ENCODE results near the gene SLC12A9.
"Not testable (repeated sequence)": the region's sequence is repeated elsewhere in the genome, so short reads cannot be mapped to it uniquely, and the experiment has no call there.

Gene SLC12A9

DNA sequence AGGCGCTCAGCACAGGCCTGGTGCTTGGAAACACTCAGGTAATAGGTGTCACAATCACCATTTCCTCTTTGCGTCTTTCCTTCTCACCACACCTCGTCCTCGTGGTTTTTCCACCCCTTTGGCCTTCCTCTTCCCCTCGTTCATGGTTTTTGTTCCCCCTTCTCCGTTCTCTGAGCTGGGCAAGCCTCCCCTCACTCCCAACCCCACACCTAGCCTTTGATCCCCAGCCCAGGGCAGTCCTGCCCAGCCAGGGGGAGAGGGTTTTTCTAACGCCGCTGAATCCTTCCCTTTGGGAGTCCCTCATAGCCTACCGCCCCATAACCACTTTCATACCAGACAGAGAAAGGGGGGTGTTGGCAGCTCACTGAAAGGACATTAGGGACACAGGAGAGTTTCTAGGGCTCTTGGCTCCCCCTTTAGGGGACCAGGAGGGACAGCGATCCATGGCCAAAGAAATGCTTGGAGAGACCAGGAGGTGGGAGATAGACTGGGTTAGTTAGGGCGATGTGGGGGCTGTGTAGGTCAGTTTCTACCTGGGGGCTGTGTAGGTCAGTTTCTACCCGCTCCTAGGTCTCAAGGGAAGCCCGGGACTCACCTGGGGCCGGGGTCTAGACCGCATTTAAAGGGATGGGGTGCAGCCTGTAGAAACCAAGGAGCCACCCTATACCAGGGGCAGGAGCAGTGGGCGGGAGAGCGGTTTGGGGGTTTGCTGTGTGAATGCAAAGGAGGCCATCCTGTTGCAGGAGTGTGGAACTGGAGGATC lies 26.6 kb upstream of the SLC12A9 start:
- DNase-seq, result no peak

DNA sequence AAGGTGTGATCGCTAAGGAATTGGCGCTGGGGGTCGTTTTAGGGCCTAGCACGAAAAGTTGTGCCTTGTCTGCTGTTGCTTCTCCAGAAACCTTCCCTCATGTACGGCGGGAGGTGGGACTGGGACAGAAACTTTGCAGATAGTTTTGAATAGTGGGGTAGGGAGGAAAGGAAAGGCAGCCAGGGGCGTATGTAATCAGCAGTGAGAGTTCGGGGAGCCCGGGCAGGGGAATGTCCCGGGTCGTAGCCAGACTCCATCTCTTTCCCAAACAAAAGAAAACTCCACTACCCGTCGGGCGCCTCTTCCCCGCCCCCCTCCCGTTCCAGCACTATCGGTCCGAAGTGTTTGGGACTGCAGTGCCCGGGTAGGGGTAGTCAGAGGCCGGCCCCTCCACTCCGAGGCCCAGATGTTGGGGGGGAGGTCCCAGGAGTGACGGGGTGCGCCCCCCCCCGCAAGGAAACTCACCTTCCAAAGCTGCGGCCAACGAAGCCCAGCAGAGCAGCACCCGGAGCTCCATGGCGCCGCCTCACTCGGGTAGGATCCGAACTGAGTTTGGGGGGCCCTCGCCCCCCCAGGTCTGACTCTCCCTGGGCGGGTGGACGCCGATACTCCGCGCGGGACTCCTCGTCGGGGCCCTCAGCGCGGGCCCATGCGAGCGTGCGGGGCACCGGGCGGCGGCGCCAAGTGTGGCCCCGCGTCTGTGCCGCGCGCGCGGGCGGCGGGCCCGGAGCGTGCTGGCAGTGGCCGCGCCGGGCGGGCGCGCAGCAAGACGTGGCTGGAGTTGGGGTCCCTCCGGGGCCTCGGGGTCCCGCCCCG lies 25.8 kb upstream of the SLC12A9 start:
- no peak for DNase-seq

DNA sequence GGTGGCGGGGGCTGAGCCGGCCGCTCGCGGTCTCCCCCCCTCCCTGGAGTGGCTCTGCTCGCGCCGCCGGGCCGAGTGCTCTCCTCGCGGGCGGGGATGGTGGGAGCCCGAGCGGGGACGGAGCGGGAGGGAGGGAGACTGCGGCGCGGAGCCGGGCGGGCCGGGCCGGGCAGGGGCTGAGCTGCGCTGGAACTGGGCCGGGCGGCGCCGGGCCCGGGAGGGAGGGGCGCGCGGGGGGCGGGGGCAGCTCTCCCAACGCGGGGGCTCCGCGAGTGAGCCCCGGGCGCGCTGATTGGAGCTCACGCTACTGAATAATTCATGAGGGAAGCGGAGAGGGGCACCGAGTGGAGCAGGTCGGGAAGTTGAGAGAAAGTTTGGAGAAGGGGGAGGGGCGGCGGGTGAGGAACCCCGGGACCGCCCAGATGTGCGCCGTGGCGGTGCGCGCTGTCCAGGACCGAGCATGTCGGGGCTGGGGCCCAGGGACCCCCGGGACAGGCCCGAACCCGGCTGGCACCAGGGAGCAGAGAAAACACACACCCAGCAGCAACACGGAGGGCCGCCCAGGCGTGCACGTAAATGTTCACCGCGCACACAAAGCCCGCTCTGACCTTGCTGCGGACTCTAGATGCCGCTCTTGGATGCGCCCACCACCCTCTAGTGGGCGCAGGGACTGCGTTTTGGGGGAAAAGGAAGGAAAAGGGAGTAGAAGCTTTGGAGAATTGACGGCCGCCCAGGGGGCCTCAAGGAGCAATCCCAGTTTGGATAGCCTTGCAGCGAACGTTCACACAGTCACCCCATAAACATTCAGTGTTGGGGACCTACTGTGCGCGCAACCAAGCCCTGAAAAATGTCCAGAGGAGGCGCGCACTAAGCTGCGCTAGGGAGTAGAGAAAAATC lies 24.9 kb upstream of the SLC12A9 start, which contains the start of gene EPHB4:
Gene EPHB4, minus strand, starts transcription at position 194 of the 897 bp plus-strand sequence. CDS start 493 bp downstream, outside the sequence.
- no peak for DNase-seq

DNA sequence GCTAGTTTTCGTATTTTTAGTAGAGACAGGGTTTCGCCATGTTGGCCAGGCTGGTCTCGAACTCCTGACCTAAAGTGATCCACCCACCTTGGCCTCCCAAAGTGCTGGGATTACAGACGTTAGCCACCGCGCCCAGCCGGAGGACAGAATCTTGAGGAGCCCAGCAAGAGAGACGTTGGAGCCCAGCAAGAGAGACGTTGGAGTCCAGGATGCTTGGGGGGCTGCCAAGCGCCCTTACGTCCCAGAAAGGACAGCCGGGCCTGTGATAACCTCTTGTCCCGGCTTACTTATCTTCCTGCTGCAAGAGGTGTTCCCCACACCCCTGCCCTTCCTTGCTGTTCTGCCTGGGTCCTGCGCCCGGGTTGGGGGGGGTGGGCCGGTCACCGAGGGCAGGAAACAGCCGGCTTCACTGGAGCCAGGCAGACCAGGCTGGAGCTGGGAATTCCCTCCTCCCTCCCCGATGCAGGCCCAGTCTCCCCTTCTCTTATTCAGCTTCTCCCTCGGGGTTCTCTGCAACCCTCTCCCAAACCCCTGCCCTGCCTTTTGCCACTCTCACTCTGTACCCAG lies 23.3 kb upstream of the SLC12A9 start:
- DNase-seq, result no peak

DNA sequence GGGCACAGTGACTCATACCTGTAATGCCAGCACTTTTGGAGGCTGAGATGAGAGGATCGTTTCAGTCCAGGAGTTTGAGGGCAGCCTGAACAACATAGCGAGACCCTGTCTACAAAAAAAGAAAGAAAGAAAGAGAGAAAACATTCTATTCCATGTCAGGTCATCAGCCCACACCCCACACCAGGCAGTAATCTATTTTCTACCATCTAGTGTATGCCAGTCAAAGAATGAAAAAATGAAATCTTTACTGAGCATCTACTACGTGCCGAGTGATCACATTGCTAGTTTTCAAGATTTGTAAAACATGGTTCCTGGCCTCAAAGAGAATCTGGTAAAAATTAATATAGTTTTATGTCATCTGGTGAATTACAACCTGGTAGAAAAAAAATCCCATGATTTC lies 22.1 kb upstream of the SLC12A9 start:
- no peak for DNase-seq

DNA sequence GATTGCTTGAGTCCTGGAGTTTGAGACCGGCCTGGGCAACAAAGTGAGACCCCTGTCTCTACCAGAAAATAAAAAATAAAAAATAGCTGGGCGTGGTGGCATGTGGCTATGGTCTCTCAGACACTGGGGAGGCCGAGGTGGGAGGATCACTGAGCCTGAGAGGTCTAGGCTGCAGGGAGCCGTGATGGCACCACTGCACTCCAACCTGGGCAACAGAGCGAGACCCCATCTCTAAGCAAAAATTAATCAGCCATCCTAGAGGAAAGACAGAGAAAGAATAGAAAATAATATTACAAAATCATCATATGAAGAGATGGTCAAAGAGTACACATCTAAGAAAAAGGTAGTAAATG lies 20.3 kb upstream of the SLC12A9 start:
- no peak for DNase-seq

DNA sequence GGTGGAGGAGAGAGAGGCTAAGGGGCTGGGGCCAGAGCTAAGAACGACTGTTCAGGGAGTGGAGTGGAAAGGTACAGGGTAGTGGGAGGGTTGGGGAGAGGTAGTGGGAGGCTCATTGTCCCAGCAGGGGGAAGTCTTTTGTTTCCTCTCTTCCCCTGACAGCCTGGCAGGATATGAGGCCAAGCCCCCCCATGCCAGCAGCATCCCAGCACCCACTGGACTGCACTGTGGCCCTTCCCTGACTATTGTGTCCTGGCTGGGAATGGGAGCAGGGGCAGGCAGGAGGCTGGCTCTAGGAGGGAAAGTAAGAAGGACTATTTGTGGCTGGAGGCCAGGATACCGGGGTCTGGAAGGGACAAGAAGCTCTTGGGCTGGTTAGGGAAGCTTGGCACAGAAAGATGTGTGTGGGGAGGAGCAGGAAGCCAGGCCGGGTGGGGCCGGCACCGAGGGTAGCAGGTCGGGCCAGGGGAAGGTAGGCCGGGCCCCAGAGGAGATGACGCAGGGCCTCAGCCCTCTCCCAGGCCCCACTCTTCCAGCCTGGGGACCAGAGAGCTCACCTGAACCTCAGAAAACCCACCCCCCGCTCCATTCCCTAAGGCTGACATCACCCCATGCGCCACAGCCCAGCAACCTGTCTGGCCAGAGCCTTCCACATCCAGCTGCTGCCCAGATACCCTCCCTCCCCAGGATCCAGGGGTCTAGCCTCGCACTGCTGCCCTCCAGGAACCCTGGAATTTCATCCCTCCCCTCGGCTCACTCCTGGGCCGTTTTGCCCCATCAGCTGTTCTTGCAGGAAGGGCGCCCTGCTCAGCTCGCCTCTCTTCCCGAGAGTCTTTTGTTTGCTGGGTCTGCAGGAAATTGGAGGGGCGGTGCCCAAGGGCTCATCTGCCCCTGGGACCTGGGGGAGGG lies 16.4 kb upstream of the SLC12A9 start:
- no peak for DNase-seq

DNA sequence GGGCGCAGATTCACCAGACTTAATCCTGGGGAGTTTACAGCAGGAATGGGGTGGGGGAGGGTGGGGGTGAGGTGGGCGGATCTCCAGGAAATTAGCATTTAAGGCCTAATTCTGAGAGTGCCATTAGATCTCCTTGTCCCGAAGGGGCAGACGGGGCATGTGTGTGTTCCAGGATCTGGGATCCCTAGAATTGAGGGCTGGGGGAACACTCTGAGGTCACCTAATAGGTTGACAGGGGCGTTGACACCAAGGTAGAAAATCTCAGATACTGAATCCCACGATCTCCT lies 15.8 kb upstream of the SLC12A9 start:
- DNase-seq, result no peak

DNA sequence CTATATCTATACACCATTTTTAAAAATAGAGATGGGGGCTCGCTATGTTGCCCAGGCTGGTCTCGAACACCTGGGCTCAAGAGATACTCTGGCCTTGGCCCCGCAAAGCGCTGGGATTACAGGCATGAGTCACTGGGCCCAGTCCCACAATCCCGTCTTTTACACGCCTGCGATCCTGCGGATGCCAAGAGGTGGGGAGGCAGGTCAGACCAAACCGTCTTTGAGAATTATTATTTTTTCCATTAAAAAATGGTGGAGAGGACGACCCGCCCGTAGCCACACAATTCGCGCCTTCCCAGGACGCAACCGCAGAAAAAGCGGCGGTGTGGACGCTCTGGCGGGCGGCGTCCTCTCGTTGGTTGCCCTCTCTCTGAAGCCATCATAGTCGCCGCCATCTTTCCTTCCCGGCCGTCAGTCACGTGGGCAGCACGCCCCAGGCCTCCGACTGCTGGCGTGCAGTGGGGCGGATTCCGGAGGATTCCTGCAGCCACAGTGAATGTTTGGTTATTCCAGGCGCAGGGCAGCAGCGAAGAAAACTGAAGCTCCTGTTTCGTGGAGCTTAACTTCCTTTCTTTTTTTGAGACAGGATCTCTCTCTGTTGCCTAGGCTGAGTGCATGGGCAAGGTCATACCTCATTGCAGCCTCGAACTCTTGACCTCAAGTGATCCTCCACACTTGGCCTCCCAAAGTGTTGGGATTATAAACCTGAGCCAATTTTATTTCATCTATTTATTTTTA lies 15.2 kb upstream of the SLC12A9 start:
- DNase-seq, result peak; percentile 67

DNA sequence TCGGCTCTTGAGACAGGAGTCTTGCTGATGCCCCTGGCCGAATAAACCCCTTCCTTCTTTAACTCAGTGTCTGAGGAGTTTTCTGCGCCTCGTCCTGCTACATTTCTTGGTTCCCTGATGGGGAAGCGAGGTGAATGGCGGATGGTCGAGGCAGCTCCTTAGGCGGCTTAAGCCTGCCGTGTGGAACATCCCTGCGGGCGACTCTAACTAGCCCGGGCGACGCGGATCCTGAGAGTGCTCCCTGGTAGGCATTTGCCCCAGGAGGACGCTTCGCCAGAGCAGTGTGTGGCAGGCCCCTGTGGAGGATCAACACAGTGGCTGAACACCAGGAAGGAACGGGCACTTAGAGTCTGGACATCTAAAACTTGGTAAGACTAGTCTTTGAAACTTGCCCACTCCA lies 13.2 kb upstream of the SLC12A9 start:
- DNase-seq, result no peak

DNA sequence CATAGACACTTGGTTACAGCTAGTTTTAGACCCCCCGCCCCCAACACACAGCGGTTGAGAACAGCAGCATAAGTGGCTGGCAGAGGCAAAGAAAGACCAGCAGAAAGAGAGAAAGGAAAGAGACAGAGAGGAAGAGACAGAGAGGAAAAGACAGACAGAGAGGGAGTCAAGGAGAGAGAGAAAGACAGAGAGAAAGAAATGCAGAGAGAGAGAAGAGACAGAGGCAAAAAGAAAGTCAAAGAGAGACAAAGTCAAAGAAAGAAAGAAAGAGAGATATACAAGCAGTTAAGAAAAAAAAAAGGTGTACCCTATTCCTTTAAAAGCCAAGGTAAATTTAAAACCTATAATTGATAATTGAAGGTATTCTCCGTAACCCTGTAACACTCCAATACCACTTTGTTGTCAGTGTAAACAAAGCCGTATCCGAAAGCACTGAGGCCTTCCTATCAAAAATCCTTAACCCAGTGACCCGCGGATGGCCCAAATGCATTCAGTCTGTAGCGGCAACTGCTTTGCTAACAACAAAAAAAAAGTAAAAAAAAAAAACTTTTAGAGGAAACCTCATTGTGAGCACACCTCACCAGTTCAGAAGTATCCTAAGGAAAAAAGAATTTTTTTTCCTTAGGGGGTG lies 11.9 kb upstream of the SLC12A9 start:
- DNase-seq, result no peak

DNA sequence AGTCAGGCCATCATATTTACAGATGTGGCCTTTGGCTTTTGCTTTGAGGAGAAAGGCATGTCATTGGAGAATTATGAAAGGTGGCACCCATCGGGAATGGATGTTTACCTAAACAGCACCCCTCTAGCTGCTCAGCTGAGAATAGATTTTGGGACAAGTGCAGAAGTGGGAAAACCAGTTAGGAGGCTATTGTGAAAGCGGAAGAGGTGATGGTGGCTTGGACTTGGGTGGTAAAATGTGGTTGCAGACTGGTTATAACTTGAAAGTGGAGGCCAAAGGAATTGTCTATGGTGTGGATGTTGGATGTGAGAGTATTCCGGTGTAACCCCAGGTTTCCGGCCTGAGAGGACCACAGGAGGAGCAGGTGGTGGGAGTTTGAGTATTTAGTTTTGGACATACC lies 5.2 kb upstream of the SLC12A9 start:
- no peak for DNase-seq

DNA sequence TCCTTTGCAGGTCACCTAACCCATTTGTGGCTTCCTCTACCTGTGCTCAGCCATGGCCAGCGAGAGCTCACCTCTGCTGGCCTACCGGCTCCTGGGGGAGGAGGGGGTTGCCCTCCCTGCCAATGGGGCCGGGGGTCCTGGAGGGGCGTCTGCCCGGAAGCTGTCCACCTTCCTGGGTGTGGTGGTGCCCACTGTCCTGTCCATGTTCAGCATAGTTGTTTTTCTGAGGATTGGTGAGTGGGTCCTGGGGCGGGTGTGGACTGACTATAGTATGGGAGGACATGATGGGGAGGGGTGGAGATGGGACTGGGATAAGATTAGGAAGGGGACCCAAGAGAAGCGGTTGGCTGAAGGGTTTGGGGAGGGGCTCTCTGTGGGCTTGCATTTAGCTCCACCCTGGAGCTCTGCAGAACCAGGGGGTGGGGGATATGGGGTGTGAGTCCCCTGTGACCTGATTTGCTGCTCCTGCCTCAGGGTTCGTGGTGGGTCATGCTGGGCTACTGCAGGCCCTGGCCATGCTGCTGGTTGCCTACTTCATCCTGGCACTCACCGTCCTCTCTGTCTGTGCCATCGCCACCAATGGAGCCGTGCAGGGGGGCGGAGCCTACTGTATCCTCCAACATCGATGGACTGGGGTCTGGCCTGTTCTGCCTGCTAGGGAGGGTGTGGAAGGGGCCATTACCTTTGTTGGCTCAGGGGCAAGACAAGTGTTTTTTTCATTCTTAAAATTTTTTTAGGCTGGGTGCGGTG lies 1.8 kb downstream of the SLC12A9 start:
- DNase-seq, result no peak

DNA sequence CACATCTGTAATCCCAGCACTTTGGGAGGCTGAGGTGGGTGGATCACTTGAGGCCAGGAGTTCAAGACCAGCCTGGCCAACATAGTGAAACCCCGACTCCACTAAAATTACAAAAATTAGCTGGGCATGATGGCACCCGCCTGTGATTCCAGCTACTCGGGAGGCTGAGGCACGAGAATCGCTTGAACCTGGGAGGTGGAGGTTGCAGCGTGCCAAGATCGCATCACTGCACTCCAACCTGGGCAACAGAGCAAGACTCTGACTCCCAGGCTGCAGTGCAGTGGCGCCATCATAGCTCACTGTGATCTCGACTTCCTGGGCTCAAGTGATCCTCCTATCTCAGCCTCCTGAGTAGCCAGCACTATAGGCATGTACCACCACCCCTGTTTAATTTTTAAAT lies 2.4 kb downstream of the SLC12A9 start:
- DNase-seq, result not testable (repeated sequence)

DNA sequence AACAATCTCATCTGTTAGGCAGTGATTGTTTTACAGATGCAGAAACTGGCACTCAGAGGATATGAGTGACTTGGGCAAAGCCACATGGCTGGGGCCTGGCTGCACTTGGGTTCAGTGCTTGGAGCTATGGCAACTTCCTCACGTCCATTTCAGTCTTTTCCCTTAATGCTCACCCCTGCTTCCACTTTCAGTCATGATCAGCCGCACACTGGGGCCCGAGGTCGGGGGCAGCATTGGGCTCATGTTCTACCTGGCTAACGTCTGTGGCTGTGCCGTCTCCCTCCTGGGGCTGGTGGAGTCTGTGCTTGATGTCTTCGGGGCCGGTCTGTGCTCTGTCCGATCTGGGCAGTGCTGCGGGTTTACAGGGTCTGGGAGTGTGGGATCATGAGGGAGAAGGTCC lies 3.0 kb downstream of the SLC12A9 start:
- DNase-seq, result no peak

DNA sequence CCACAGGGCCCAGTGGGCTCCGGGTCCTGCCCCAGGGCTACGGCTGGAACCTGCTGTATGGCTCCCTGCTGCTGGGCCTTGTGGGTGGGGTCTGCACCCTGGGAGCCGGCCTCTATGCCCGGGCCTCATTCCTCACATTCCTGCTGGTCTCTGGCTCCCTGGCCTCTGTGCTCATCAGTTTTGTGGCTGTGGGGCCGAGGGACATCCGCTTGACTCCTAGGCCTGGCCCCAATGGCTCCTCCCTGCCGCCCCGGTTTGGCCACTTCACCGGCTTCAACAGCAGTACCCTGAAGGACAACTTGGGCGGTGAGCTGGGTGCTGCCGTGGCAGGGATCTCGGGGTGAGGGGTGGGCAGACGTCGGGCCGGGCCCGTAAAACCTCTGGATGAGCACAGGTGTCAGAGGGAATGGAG lies 4.4 kb downstream of the SLC12A9 start:
- DNase-seq, result no peak

DNA sequence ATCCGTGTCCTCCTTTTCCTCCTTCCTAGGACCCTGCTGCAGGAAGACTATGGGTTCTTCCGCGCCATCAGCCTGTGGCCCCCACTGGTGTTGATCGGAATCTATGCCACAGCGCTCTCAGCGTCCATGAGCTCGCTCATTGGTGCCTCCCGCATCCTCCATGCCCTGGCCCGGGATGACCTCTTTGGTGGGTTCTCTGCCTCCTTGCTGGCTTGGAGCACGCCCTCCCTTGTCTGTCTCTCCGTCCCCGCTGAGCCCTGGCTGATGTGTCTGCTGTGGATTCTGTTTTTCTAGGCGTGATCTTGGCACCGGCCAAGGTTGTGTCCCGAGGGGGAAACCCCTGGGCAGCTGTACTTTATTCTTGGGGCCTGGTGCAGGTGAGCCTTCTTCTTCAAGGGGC lies 7.3 kb downstream of the SLC12A9 start:
- no peak for DNase-seq

DNA sequence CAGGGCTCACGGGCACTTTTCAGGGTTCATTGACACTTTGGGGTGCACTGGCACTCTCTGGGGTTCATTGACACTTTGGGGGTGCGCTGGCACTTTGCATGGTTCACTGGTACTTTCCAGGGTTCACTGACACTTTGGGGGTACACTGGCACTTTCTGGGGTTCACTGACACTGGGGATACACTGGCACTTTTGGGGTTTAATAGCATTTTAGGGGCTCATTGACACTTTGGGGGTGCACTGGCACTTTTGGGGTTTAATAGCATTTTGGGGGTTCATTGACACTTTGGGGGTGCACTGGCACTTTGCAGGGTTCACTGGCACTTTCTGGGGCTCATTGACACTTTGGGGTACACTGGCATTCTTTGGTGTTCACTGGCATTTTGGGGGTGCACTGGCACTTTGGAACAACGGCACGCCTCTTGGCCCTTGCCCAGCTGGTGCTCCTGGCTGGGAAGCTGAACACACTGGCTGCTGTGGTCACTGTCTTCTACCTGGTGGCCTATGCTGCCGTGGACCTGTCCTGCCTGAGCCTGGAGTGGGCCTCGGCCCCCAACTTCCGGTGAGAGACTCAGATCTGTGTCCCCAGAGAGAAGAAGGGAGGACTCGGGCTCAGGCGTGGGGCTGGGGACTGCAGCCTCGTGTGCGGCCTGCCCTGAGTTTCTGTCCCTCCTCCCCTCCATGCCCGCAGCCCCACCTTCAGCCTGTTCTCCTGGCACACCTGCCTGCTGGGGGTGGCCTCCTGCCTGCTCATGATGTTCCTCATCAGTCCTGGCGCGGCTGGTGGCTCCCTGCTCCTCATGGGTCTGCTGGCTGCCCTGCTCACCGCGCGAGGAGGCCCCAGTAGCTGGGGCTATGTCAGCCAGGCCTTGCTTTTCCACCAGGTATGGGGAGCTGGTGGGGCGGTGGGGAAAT lies 8.4 kb downstream of the SLC12A9 start:
- no peak for DNase-seq

DNA sequence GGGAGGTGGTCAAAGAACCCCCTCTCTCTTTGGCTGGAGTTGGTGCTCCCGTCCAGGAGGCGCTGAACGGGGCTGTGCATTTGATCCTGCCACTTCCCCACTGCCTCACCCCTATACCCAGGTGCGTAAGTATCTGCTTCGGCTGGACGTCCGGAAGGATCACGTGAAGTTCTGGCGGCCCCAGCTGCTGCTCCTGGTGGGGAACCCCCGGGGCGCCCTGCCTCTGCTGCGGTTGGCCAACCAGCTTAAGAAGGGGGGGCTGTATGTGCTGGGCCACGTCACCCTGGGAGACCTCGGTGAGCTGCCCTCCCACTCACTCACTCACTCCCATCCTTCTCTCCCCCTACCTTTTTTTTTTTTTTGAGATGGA lies 9.1 kb downstream of the SLC12A9 start:
- DNase-seq, result no peak
